Keratinocyte (primary cell): ENCODE results near the gene ARHGEF28. TPM values are rescaled to one million over a fixed set of nuclear protein-coding genes. Genes with fewer than 3 reads are reported as not detected.

Experiments used
- DNase-seq: peaks from one replicate; pipeline ENCODE4 v3.0.0-alpha.2; 2011; ENCODE audit warnings: low read depth, missing footprints, low spot score
- FAIRE-seq: peaks from 2 replicates; lab custom pipeline; 2011; peaks lifted over from hg19 to GRCh38; lab: Jason Lieb, UNC
- H2AFZ ChIP-seq: 2 replicates; pipeline ENCODE4 v1.6.0; 2012; ENCODE audit warnings: low read length, control low read depth, inconsistent platforms; ENCODE audit not compliant: control insufficient read depth
- H3K27ac ChIP-seq: 2 replicates; pipeline ENCODE4 v1.5.1; 2011; ENCODE audit warnings: low read length; ENCODE audit not compliant: control insufficient read depth, insufficient read depth
- H3K27me3 ChIP-seq: 3 replicates; pipeline ENCODE4 v1.6.0; 2011; ENCODE audit warnings: low read length; ENCODE audit not compliant: control insufficient read depth, insufficient read depth; ENCODE audit errors: extremely low read depth
- H3K36me3 ChIP-seq, 2 experiments: 2 replicates in 1 of 2; 3 replicates in 1 of 2; pipeline ENCODE4 v1.5.1; 2011; ENCODE audit warnings: low read length in 2 of 2, mild to moderate bottlenecking in 1 of 2; ENCODE audit not compliant: control insufficient read depth in 2 of 2, insufficient read depth in 2 of 2; ENCODE audit errors: extremely low read depth in 1 of 2
- H3K4me1 ChIP-seq: 3 replicates; pipeline ENCODE4 v1.5.1; 2011; ENCODE audit warnings: low read length; ENCODE audit not compliant: control insufficient read depth, insufficient read depth; ENCODE audit errors: extremely low read depth
- H3K4me2 ChIP-seq: 3 replicates; pipeline ENCODE4 v1.6.0; 2011; ENCODE audit warnings: low read depth, low read length; ENCODE audit not compliant: control insufficient read depth, insufficient read depth; ENCODE audit errors: extremely low read depth
- H3K4me3 ChIP-seq, 3 experiments: fragments of 200-600 bp in 1 of 3; sonication (generic) in 1 of 3; 2 replicates in 2 of 3; 3 replicates in 1 of 3; pipeline ENCODE4 v1.5.1; 2011 to 2016; ENCODE audit warnings: low read length in 3 of 3, mild to moderate bottlenecking in 3 of 3, control low read depth in 2 of 3, inconsistent platforms in 1 of 3, low read depth in 1 of 3, mixed read lengths in 1 of 3, mixed run types in 1 of 3, moderate library complexity in 1 of 3; ENCODE audit not compliant: control insufficient read depth in 2 of 3, insufficient read depth in 2 of 3; ENCODE audit errors: extremely low read depth in 1 of 3
- H3K79me2 ChIP-seq: 2 replicates; pipeline ENCODE4 v1.6.0; 2012; ENCODE audit warnings: low read length; ENCODE audit not compliant: control insufficient read depth, insufficient read depth
- H3K9ac ChIP-seq: 3 replicates; pipeline ENCODE4 v1.6.0; 2011; ENCODE audit warnings: low read length; ENCODE audit not compliant: control insufficient read depth, insufficient read depth; ENCODE audit errors: extremely low read depth
- H3K9me1 ChIP-seq: 3 replicates; pipeline ENCODE4 v1.6.0; 2011; ENCODE audit warnings: low read length; ENCODE audit not compliant: control insufficient read depth, insufficient read depth; ENCODE audit errors: extremely low read depth
- H3K9me3 ChIP-seq: 2 replicates; pipeline ENCODE4 v1.5.1; 2012; ENCODE audit warnings: low read depth, low read length; ENCODE audit not compliant: control insufficient read depth
- H4K20me1 ChIP-seq: 3 replicates; pipeline ENCODE4 v1.6.0; 2011; ENCODE audit warnings: low read length; ENCODE audit not compliant: control insufficient read depth, insufficient read depth; ENCODE audit errors: extremely low read depth
- EZH2 ChIP-seq: IDR thresholded peaks from one replicate; pipeline ENCODE4 v1.6.1; 2012; ENCODE audit warnings: inconsistent platforms, mild to moderate bottlenecking, low read length, moderate library complexity
- dilution Hi-C: fragments of 300-500 bp; cut with MboI; formaldehyde crosslinking; loops from one replicate; pipeline ENCODE4 v1.7.0; 2020; ENCODE audit warnings: low sequenced_read_pairs; ENCODE audit not compliant: extremely low pct_ligation_motif_present
- polyA plus RNA-seq, 5 experiments: library from polyadenylated mRNA; depleted of rRNA in 3 of 5; stranded (reverse) in 3 of 5; stranded (forward) in 1 of 5; unstranded in 1 of 5; fragments of >200 nt; gene quantifications; 1 replicate in 1 of 5; 2 replicates in 3 of 5; 3 replicates in 1 of 5; pipeline versions ENCODE4 v1.2.1 to v1.2.3, GENCODE V29; 2011 to 2012; ENCODE audit warnings: missing spikeins in 2 of 5, low read depth in 1 of 5, low replicate concordance in 1 of 5
- TF ChIP-seq, protein P1 (sequence below), 3 experiments: IDR thresholded peaks in 1 of 3; conservative IDR thresholded peaks in 1 of 3; optimal IDR thresholded peaks in 1 of 3; 2 replicates in 2 of 3; 3 replicates in 1 of 3; pipeline versions ENCODE3 to v1.5.1; 2011; ENCODE audit warnings: low read length in 3 of 3, mild to moderate bottlenecking in 3 of 3, moderate library complexity in 2 of 3, control low read depth in 1 of 3, inconsistent platforms in 1 of 3; ENCODE audit not compliant: insufficient read depth in 2 of 3; ENCODE audit errors: extremely low read depth in 1 of 3

The ARHGEF28 gene
- polyA plus RNA-seq, 1 donor (not counting 4 experiments of a cell fraction or from before 2014, with no cell fraction given), result 31.6 TPM

DNA sequence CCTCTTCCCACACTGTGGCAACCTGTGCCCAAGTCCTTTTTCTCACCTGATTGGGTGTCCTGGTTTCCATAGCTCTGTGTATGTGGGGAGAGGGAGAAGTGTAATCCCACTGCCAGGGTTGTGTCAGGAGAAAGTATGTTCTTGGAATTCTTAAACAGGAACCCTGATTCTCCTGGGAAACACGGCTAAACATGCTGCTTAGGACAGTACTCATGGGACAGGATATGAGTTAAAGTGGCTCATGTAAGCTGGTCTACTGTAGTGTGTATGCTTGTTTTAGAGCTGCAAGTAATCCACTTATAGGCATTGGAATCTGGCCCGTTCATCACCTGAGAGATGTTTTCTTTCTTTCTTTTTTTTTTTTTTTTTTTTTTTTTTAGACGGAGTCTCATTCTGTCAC is 23.9 kb downstream of the ARHGEF28 start:
- Histone ChIP-seq H3K27ac (peak overlapping the region; percentile 87), H3K4me2 (peak overlapping the region; percentile 16), H3K9me3 (no peaks in the 10 kb centered on the region), H3K27me3 (no peaks in the 10 kb centered on the region), H3K4me1 (peaks cover 79% of the 10 kb centered on the region), H3K36me3 (peaks cover 0 to 7% of the 10 kb centered on the region in 2 experiments), H3K9me1 (no peaks in the 10 kb centered on the region), H3K9ac (peak overlapping the region; percentile 18), H4K20me1 (no peaks in the 10 kb centered on the region), H3K4me3 (no peak overlapping the region), H2AFZ (no peak overlapping the region), H3K79me2 (peaks cover 82% of the 10 kb centered on the region)
- dilution Hi-C loops, result no loop called here
- DNase-seq, result no peak
- peak; percentile 87 for FAIRE-seq
- TF ChIP-seq EZH2, result no peak
- TF ChIP-seq, protein P1, sequence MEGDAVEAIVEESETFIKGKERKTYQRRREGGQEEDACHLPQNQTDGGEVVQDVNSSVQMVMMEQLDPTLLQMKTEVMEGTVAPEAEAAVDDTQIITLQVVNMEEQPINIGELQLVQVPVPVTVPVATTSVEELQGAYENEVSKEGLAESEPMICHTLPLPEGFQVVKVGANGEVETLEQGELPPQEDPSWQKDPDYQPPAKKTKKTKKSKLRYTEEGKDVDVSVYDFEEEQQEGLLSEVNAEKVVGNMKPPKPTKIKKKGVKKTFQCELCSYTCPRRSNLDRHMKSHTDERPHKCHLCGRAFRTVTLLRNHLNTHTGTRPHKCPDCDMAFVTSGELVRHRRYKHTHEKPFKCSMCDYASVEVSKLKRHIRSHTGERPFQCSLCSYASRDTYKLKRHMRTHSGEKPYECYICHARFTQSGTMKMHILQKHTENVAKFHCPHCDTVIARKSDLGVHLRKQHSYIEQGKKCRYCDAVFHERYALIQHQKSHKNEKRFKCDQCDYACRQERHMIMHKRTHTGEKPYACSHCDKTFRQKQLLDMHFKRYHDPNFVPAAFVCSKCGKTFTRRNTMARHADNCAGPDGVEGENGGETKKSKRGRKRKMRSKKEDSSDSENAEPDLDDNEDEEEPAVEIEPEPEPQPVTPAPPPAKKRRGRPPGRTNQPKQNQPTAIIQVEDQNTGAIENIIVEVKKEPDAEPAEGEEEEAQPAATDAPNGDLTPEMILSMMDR (optimal IDR thresholded peaks at IDR 0.05 in 1 of 3, IDR thresholded peaks at IDR 0.05 in 1 of 3, conservative IDR thresholded peaks at IDR 0.05 in 1 of 3; ENCODE audit: extremely low read depth in 1 of 3, insufficient read depth in 2 of 3, low read length in 3 of 3), result no peak

- Histone ChIP-seq H4K20me1 (no peaks in the 10 kb centered on the region), H3K9ac (peak overlapping the region; percentile 93), H3K36me3 (peaks cover 2 to 7% of the 10 kb centered on the region in 2 experiments), H3K4me1 (peaks cover 84% of the 10 kb centered on the region), H3K4me2 (peak overlapping the region; percentile 79), H3K27me3 (no peaks in the 10 kb centered on the region), H3K9me3 (no peaks in the 10 kb centered on the region), H2AFZ (no peak overlapping the region), H3K9me1 (no peaks in the 10 kb centered on the region), H3K79me2 (peaks cover 80% of the 10 kb centered on the region), H3K4me3 (peak overlapping the region in 1 of 3 experiments; percentile 7), H3K27ac (peak overlapping the region; percentile 100)
- no peak for TF ChIP-seq EZH2
- DNase-seq (no peak), FAIRE-seq (no peak)
- dilution Hi-C loops, result no loop called here
These were observed 26.4 kb downstream of the ARHGEF28 start for GRCh38 chr5:73652391-73652790.
